Medulla oblongata (tissue), 1 donor: Measurements from ENCODE around the gene C1QTNF8.

ENCODE experiments used
- DNase-seq: peaks from one replicate; pipeline ENCODE4 v3.0.0-alpha.2; 2015; ENCODE audit errors: extremely low spot score

C1QTNF8 gene

GRCh38 chr16:1096169-1097082, at the start of gene C1QTNF8:
Gene C1QTNF8 (minus strand): TSS chr16:1096244. CDS start chr16:1094922, 1,322 bp downstream.
- peak; percentile 54 for DNase-seq

- DNase-seq, result no peak
Measured at GRCh38 chr16:1145383-1146100, 49.5 kb upstream of the C1QTNF8 start.

DNA sequence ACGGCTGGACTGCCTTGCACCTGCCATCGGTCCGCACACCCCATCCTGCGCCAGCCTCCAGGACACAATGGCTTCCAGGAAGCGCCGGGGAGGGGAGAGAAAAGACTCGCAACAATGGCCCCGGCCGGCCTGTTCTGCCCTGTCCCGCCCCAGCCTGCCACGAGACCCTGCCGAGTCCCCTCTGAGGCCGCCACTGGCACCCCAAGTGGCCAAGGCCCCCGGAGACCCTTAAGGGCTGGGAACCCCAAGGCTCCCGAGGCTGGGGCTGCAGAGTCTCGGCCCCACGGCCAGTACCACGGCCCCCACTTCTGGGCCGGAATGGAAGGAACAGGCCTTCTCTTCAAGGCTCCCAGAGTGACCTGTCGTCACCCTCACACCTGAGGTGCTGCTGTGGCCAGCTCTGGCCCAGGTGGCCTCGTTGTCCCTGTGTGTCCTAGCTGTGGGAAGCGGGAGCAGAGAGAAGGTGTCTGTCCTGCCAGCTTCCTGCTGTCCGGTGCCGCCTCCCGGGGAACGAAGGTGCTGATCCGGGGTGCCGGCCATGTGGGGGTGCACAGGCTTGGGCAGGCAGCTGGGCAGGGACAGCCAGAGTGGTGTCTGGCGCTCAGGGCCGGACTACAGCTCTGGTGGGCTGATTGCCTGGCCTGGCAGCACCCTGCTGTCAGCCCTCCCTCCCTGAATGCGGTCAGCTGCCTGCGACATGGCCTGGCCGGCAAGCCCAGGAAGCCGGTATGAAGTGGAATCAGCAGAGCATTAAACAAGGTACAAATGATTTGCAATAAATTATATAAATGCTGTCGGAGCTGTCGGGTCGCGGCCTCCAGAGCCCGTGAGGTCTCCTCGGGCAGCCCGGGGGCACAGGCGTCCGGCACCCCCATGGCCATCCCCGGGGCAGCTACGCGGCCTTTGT, 48.7 kb upstream of the C1QTNF8 start:
- DNase-seq, result peak; percentile 32

GRCh38 chr16:1143761-1144450, 47.9 kb upstream of the C1QTNF8 start:
- no peak for DNase-seq

DNA sequence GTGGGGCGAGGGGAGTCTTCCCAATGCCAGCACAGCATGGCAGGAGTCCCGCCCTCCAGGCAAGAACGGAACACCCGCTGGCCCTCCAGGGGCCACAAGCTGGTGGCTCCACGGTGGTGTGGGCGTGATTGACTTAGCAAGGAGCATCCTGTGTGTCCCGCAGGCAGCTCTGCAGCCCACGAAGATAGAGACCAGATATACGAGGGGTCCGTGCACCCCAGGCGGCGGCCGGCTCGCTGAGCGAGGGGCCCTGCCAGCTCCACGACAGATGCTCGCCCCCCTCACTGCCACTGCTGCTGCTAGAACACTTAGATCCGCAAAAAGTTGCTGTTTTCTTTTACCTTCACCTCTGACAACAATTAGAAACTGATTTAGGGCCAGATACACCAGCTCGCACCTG, 46.9 kb upstream of the C1QTNF8 start:
- no peak for DNase-seq

DNA sequence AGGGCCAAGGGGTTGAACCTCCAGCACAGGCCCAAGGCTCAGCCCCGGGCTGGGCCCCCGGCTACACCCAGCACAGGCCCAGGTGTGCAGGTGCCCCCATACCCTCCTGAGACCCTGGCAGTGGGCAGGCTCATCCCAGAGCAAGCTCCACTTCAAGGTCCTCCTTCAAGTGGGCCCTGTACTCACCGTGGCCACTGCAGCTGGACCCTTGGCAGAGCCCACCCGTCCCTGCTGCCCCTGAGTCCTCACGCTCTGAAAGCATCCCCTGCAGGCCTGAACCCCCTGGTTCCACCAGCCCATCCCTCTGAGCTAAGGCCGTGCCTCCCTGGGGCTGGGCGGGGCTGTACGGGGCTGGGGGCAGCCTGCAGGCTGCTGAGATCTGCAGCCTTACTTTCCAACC, 45.7 kb upstream of the C1QTNF8 start:
- no peak for DNase-seq

DNA sequence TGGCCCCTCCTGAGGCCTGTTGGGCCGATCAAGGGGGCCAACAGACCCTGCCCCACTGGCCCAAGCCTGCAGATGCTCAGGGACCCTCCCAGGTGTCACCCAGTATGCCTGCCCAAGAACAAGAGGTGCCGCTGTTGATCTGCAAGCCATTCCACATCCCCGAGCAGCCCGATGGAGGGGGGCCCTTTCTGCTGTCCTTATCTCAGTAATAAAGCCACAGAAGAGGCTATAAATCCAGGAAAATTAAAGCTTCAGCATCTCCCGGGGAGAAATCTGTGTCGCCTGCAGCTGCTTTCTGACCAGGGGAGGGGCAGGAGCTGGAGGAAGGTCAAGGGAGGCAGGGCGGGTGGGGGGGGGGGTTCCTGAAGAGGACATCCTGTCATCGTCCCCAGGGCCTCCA, 45.1 kb upstream of the C1QTNF8 start:
- no peak for DNase-seq

DNA sequence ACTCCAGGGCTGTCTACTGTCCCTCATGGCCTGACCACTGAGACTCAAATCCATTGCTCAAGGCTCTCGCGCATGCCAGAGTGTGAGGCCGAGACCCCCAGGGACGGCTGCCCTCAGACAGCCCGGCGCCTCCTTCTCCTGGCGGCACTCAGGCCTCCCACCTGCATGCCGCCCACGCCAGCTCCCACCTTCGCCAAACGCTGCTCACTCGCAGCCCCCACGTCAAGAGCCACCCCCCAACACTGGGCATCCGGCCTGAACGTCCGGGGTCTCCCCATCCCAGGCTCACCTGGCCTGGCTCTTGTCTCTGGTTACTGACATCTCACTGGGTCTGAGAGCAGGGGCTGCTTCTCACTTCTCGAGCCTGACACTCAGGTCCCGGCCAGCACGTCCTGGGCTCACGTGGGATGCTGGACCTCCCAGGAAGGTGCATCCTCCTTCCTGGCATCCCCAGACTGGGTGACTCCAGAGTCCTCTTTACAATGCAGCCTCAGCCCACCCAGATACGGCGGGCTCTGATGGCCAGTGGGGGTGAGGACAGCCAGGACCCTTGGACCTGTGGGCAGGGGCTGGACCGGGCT, 44.6 kb upstream of the C1QTNF8 start:
- no peak for DNase-seq

DNA sequence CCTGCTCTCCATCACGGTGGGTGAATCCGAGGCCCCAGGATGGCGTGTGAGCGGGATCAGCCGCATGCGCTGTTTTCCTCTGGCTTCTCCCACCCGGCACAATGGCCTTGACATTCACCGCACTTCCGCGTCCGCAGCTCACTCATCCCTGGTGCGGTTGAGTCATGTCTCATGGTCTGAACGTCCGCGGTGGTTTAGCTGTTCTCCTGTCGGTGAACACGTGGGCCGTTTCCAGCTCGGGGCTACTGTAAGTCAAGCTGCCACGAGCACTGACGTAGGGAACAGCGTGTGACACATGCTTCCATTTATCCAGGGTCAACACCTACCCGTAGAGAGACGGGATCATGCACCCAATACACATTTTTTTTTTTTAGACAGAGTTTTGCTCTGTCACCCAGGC, 41.6 kb upstream of the C1QTNF8 start:
- no peak for DNase-seq

GRCh38 chr16:1135459-1135825, 39.4 kb upstream of the C1QTNF8 start:
- no peak for DNase-seq

GRCh38 chr16:1134776-1135458, 38.9 kb upstream of the C1QTNF8 start:
- no peak for DNase-seq

GRCh38 chr16:1133810-1134520, 37.9 kb upstream of the C1QTNF8 start:
- DNase-seq, result no peak

GRCh38 chr16:1133271-1133670, 37.2 kb upstream of the C1QTNF8 start:
- DNase-seq, result no peak

- no peak for DNase-seq
Measured at GRCh38 chr16:1132431-1132830, 36.4 kb upstream of the C1QTNF8 start.

DNA sequence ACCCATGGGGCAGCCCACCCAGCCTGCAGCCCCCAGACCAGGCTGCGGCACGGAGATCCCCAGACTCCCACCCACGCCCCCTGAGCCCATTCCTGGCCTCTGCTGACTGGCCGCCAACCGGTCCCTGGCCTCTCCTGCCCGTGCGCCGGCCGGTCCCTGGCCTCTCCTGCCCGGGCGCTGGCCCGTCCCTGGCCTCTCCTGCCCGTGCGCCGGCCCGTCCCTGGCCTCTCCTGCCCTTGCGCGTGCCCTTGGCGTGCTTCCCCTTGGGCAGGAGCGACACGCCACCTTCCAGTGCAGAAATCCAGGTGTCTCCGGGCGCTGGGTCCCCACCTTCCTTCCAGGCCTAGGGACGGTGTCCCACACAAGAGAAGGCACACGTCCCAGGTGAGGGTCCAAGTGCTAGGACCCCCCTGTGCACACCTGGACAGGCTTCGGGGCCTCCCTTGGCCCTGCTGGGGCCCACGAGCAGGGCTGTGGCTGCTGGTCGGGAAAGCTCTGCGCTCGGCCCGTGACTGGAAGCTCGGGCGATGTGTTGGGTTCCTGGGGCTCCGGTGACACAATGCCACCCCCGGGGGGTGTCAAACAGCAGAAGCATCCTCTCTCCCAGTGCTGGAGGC, 35.4 kb upstream of the C1QTNF8 start:
- DNase-seq, result no peak

DNA sequence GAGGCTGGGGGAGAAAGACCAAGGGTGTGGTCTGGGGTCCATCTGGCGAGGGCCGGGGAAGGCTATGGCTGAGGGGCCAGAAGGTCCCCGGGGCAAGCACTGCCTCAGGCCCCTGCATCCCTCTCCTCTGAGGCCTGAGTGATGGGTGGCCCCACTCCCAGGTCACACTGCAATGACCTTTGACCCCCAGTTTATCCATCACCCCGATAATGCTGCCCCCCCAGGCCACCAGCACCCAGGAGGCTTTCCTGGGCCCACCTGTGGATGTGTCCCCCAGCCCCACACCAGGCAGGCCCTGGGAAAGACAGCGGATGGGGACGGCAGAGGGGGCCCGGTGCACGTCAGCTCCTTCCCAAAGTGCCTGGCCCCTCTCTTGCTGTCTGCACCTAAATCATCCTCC, 34.3 kb upstream of the C1QTNF8 start:
- DNase-seq, result no peak

DNA sequence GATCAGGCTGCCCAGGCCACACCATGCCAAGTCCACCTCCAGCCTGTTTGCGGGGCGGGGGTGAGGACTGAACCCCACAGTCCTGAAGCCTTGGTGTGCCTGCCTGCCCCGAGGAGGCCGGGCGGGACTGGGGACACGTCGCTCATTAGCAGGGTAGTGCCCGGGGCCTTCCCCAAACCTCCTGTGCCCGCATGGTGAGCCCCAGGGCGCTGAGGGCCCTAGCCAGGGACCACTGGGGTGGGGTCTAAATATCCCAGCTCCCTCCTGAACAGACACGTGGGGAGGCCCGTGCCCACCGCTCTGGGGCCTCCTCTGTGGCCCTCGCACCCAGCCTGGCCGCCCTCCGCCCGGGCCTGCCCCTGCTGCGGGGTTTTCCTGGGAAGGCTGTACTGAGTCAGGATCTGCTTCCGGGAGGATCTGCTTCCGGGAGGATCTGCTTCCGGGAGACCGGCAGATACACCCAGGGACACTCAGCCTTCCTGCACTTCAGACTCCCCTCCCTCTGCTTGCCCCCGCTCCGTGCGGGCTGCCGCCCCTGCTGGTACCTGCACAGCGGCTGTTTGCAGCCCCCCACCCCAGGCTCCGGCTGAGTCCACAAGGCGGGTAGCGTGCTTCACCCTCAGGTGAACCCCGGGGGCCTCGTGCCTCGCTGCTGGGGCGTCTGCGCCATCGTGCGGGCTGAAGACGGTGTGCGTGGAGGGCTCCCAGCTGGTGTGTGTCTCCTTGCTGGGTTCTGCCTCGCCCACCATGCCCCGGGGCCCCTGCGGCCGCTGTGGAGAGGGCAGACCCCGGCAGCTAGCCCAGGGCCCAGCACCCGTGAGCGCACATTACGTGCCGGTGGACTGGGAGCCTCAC, 33.3 kb upstream of the C1QTNF8 start:
- no peak for DNase-seq

GRCh38 chr16:1127971-1128715, 32.1 kb upstream of the C1QTNF8 start:
- DNase-seq, result no peak
